Inflammatory macrophage treated with lipopolysaccharide for 4 hours (primary cell): ENCODE results near the gene GNB5.
"Not testable (repeated sequence)": the region's sequence is repeated elsewhere in the genome, so short reads cannot be mapped to it uniquely, and the experiment has no call there.

ENCODE experiments used
- DNase-seq: peaks from one replicate; pipeline ENCODE4 v3.0.0-alpha.2; 2020

Gene GNB5

GRCh38 chr15:52090193-52090592 is 101.0 kb downstream of the GNB5 start:
- DNase-seq, result no peak

- DNase-seq, result peak; percentile 67
Observed at GRCh38 chr15:52086011-52086786, 105.0 kb downstream of the GNB5 start.

GRCh38 chr15:52085299-52085698 is 105.9 kb downstream of the GNB5 start:
- no peak for DNase-seq

GRCh38 chr15:52083603-52084002 is 107.6 kb downstream of the GNB5 start:
- no peak for DNase-seq

- DNase-seq, result not testable (repeated sequence)
Observed at GRCh38 chr15:52083037-52083359, 108.2 kb downstream of the GNB5 start.

- no peak for DNase-seq
Observed at GRCh38 chr15:52082197-52083036, 108.8 kb downstream of the GNB5 start.

GRCh38 chr15:52080706-52081392 is 110.3 kb downstream of the GNB5 start:
- DNase-seq, result no peak

GRCh38 chr15:52080031-52080430 is 111.2 kb downstream of the GNB5 start:
- no peak for DNase-seq

GRCh38 chr15:52078876-52079700 is 112.1 kb downstream of the GNB5 start:
- peak; percentile 76 for DNase-seq

- DNase-seq, result no peak
Observed at GRCh38 chr15:52078197-52078875, 112.9 kb downstream of the GNB5 start.

- peak; percentile 67 for DNase-seq
Observed at GRCh38 chr15:52076889-52077781, 114.1 kb downstream of the GNB5 start.

GRCh38 chr15:52071570-52071969 is 119.6 kb downstream of the GNB5 start:
- no peak for DNase-seq

- no peak for DNase-seq
Observed at GRCh38 chr15:52069559-52069958, 121.6 kb downstream of the GNB5 start.

GRCh38 chr15:52068004-52068615 is 123.1 kb downstream of the GNB5 start:
- DNase-seq, result no peak

GRCh38 chr15:52067545-52067926 is 123.7 kb downstream of the GNB5 start:
- no peak for DNase-seq

- no peak for DNase-seq
Observed at GRCh38 chr15:52066842-52067544, 124.2 kb downstream of the GNB5 start.
